ENCODE results near the gene GPR161. TPM values are rescaled to one million over a fixed set of nuclear protein-coding genes. Genes with fewer than 3 reads are reported as not detected.

GPR161 gene
- total and polyA plus RNA-seq, 8 donors, result 9.3 to 37.7 (median 26.6) TPM

DNA sequence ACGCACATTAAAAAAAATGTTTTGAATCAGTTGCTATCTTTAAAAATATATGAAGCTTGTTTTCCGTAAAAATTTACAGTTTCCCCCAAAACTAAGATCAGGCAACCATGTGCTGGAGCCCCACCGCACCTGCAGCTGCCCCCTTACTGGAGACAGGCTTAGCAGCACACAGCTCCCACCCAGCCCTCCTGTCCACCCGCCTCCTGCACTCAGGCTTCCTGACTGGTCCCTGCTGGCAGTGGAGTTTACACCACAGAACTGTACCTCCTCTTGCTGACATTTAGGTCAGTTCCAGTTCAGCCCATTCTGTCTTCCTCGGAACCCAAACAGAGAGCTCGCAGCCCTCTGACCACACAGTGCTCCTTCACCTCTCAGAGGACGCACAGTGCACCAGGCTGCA lies 2.1 kb downstream of the GPR161 start:
- TF ChIP-seq, protein P1, sequence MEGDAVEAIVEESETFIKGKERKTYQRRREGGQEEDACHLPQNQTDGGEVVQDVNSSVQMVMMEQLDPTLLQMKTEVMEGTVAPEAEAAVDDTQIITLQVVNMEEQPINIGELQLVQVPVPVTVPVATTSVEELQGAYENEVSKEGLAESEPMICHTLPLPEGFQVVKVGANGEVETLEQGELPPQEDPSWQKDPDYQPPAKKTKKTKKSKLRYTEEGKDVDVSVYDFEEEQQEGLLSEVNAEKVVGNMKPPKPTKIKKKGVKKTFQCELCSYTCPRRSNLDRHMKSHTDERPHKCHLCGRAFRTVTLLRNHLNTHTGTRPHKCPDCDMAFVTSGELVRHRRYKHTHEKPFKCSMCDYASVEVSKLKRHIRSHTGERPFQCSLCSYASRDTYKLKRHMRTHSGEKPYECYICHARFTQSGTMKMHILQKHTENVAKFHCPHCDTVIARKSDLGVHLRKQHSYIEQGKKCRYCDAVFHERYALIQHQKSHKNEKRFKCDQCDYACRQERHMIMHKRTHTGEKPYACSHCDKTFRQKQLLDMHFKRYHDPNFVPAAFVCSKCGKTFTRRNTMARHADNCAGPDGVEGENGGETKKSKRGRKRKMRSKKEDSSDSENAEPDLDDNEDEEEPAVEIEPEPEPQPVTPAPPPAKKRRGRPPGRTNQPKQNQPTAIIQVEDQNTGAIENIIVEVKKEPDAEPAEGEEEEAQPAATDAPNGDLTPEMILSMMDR (IDR thresholded peaks at IDR 0.05), result no peak
- ATAC-seq (no peak), DNase-seq (no peak)
- peaks cover 10 to 23% of the 10 kb centered on the region in 2 donors for H3K4me1 ChIP-seq
- H3K9me3 ChIP-seq, result no peaks in the 10 kb centered on the region
- no peak overlapping the region for H3K4me3 ChIP-seq
- intact Hi-C loops (cut with DNase I), result no loop called here
- H3K27me3 ChIP-seq, result peaks cover 0 to 34% of the 10 kb centered on the region in 2 donors
- no peak overlapping the region for H3K27ac ChIP-seq
- no peaks in the 10 kb centered on the region for H3K36me3 ChIP-seq

DNA sequence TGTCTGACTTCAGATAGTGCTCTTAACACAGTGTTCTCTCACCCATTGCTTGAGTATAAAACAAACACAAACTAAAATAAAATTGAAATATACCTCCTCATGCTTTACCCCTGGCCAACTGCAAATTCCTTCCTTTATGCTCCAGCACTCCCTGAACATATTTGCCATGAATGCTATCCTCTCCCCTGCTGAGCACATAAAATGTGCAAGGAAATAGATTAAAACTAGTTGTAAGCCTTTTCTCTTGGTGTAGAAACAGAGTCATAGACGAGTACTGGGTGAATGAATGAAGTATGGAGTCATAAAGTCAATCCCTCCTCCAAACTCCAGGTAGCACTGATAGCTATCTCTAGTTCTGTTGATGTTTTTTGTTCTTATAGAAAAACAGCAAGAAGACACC lies 2.6 kb downstream of the GPR161 start:
- ATAC-seq (no peak), DNase-seq (no peak)
- Histone ChIP-seq H3K36me3 (no peaks in the 10 kb centered on the region), H3K4me3 (no peak overlapping the region), H3K27me3 (peaks cover 0 to 34% of the 10 kb centered on the region in 2 donors), H3K9me3 (no peaks in the 10 kb centered on the region), H3K4me1 (peaks cover 10 to 23% of the 10 kb centered on the region in 2 donors), H3K27ac (no peak overlapping the region)
- intact Hi-C loops (cut with DNase I), result no loop called here
- TF ChIP-seq, protein P1 (IDR thresholded peaks at IDR 0.05), result no peak

DNA sequence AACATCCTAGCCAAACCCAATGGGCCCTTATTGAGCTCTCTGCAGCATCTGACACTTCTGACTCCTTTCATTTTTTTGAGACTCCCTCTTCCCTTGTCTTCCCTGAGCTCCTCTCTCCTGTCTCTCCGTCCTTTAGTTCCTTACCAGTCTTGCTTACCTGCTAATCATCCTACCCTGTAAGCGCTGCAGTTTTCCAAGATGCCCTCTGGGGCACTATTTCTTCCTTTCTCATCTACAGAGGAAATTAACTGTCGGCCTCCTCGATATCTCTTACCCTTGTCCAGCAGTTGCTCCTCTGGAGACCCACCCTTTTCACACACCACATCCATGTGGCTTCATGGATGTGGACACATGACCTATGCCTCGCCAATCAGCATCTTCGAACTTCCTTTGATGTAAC lies 6.8 kb downstream of the GPR161 start:
- H3K27me3 ChIP-seq, result peaks cover 0 to 11% of the 10 kb centered on the region in 2 donors

DNA sequence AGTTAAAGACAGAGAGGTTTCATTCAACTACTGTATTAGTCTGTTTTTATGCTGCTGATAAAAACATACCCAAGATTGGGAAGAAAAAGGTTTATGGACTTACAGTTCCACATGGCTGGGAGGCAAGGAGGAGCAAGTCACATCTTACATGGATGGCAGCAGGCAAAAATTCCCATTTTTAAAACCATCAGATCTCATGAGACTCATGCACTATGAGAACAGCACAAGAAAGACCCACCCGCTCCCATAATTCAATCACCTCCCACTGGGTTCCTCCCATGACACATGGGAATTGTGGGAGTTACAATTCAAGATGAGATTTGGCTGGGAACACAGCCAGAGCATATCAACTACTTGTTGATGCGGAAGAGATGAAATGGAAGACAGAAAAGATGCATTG lies 9.2 kb downstream of the GPR161 start:
- Histone ChIP-seq H3K36me3 (no peaks in the 10 kb centered on the region), H3K4me1 (no peaks in the 10 kb centered on the region), H3K4me3 (no peak overlapping the region), H3K27ac (no peak overlapping the region), H3K27me3 (no peaks in the 10 kb centered on the region), H3K9me3 (peaks cover 0 to 2% of the 10 kb centered on the region in 2 donors)
- ATAC-seq, result no peak
- intact Hi-C loops (cut with DNase I), result no loop called here
- TF ChIP-seq, protein P1 (IDR thresholded peaks at IDR 0.05), result no peak
- no peak for DNase-seq

More for the DNA sequence above, 6.8 kb downstream of the GPR161 start:
- no peak overlapping the region for H3K4me3 ChIP-seq
- TF ChIP-seq, protein P1 (IDR thresholded peaks at IDR 0.05), result no peak
- peaks cover under 1% of the 10 kb centered on the region in 2 donors for H3K4me1 ChIP-seq
- DNase-seq (no peak), ATAC-seq (no peak)
- no peak overlapping the region for H3K27ac ChIP-seq
- no peaks in the 10 kb centered on the region for H3K36me3 ChIP-seq
- peaks cover 0 to 2% of the 10 kb centered on the region in 2 donors for H3K9me3 ChIP-seq
- intact Hi-C loops (cut with DNase I), result no loop called here

DNA sequence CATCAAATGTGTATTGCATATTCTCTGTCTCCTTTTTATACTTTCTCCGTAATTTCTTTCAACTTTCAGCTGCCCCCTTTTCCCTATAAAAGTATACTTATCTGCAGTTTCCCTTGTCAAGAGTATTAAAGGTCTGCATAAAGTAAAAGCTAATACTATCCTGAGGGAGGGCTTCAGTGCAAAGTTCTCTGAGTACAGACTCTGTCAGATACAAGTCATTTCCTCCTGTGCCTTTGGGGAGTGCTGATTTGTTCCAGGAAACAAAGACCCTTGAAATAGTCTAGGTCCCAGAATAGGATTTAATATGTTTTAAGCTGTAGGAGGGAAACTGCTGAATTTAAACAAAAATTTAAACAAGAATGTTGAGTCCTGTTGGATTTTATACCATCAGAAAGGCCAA lies 11.7 kb downstream of the GPR161 start:
- ATAC-seq, result no peak
- intact Hi-C loops (cut with DNase I), result no loop called here

More for the DNA sequence above, 11.7 kb downstream of the GPR161 start:
- DNase-seq, result no peak
- Histone ChIP-seq H3K27ac (no peak overlapping the region), H3K4me3 (no peak overlapping the region), H3K9me3 (peaks cover 0 to 2% of the 10 kb centered on the region in 2 donors), H3K4me1 (no peaks in the 10 kb centered on the region), H3K36me3 (no peaks in the 10 kb centered on the region), H3K27me3 (no peaks in the 10 kb centered on the region)
- TF ChIP-seq, protein P1 (IDR thresholded peaks at IDR 0.05), result no peak

All from left lung (tissue), 10 donors.